IMR-90 (cell line): Measurements from ENCODE around the gene MILR1.

Source experiments
- BHLHE40 ChIP-seq: fragments of 150-350 bp; IDR thresholded peaks from 2 replicates; pipeline ENCODE4 v1.6.1; 2016; ENCODE audit warnings: mild to moderate bottlenecking, low read depth, low read length
- CEBPB ChIP-seq: IDR thresholded peaks from 2 replicates; pipeline ENCODE4 v1.6.1; 2012; ENCODE audit warnings: low read depth, low read length, improper control_type of control experiment
- MXI1 ChIP-seq: IDR thresholded peaks from 2 replicates; pipeline ENCODE4 v1.6.1; 2012; ENCODE audit warnings: low read depth, mild to moderate bottlenecking, low read length, moderate library complexity, borderline replicate concordance
- POLR2A ChIP-seq: IDR thresholded peaks from 2 replicates; pipeline ENCODE4 v1.6.1; 2012; ENCODE audit warnings: mild to moderate bottlenecking, low read depth, low read length
- RAD21 ChIP-seq: IDR thresholded peaks from 2 replicates; pipeline ENCODE4 v1.6.1; 2012; ENCODE audit warnings: low read length, improper control_type of control experiment
- RFX5 ChIP-seq: IDR thresholded peaks from 2 replicates; pipeline ENCODE4 v1.8.0; 2012; ENCODE audit warnings: low read depth, mild to moderate bottlenecking, low read length, moderate library complexity
- SMC3 ChIP-seq: fragments of 150-350 bp; IDR thresholded peaks from 2 replicates; pipeline ENCODE4 v1.6.1; 2016; ENCODE audit warnings: low read depth, mild to moderate bottlenecking, antibody characterized with exemption, low read length, moderate library complexity
- TF ChIP-seq, protein P1 (sequence below): conservative IDR thresholded peaks from 2 replicates; pipeline ENCODE4 v1.5.1; 2012; ENCODE audit warnings: mild to moderate bottlenecking, low read depth, low read length, improper control_type of control experiment

DNA sequence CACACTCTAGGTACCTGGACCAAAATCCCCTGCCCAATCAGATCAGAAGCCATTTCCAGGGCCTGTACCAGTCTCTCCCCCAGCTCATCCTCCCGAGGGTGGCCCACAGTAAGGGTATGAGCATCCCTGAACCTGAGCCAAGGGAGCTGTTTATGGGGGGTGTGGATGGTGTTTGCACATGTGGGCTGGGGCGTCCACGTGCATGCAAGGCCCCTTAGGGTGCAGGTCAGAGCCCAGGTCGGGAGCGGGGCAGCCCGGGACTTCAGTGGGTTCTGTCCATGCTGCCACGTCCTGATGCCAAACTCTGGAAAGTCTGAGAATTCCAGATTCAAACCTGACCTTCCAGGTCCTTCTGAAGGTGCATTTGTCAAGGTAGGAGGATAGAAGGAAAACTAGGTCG, 9.8 kb downstream of the MILR1 start:
- TF ChIP-seq, protein P1, sequence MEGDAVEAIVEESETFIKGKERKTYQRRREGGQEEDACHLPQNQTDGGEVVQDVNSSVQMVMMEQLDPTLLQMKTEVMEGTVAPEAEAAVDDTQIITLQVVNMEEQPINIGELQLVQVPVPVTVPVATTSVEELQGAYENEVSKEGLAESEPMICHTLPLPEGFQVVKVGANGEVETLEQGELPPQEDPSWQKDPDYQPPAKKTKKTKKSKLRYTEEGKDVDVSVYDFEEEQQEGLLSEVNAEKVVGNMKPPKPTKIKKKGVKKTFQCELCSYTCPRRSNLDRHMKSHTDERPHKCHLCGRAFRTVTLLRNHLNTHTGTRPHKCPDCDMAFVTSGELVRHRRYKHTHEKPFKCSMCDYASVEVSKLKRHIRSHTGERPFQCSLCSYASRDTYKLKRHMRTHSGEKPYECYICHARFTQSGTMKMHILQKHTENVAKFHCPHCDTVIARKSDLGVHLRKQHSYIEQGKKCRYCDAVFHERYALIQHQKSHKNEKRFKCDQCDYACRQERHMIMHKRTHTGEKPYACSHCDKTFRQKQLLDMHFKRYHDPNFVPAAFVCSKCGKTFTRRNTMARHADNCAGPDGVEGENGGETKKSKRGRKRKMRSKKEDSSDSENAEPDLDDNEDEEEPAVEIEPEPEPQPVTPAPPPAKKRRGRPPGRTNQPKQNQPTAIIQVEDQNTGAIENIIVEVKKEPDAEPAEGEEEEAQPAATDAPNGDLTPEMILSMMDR, result no peak
- TF ChIP-seq SMC3, result no peak
- TF ChIP-seq POLR2A, result no peak
- TF ChIP-seq MXI1, result no peak
- no peak for TF ChIP-seq BHLHE40
- TF ChIP-seq CEBPB, result no peak
- no peak for TF ChIP-seq RAD21
- TF ChIP-seq RFX5, result no peak
